HT1080 (cell line): Measurements from ENCODE around the gene ZNF554. TPM values are rescaled to one million over a fixed set of nuclear protein-coding genes. Genes with fewer than 3 reads are reported as not detected.
A peak's percentile ranks its signal among the peaks of the same experiment; 100 is the strongest.

Experiments used
- DNase-seq: peaks from one replicate; pipeline ENCODE4 v3.0.0-alpha.2; 2015; ENCODE audit warnings: low read depth
- polyA plus RNA-seq, 2 experiments: library from polyadenylated mRNA; depleted of rRNA; stranded (reverse); fragments of >200 nt; gene quantifications; 2 replicates each; pipeline ENCODE4 v1.2.3, GENCODE V29; 2015
- total RNA-seq: library from RNA; depleted of rRNA; stranded (reverse); fragments of >200 nt; shearing (Covaris generic); gene quantifications from 2 replicates; pipeline ENCODE4 v1.2.3, GENCODE V29; 2014; rRNA removed

Gene ZNF554
- total RNA-seq: 0.33 and 0.63 TPM in 2 replicates
- 0.42 and 0.54 TPM in 2 replicates for polyA plus RNA-seq (2015; cell fraction: cytosol; rRNA removed)
- polyA plus RNA-seq (2015; cell fraction: nucleus; rRNA removed): 1.2 and 1.4 TPM in 2 replicates

GRCh38 chr19:2819540-2820111 is at the start of gene ZNF554:
Gene ZNF554 (plus strand): TSS chr19:2819868. CDS start chr19:2820072, 204 bp downstream.
- peak; percentile 91 for DNase-seq

DNA sequence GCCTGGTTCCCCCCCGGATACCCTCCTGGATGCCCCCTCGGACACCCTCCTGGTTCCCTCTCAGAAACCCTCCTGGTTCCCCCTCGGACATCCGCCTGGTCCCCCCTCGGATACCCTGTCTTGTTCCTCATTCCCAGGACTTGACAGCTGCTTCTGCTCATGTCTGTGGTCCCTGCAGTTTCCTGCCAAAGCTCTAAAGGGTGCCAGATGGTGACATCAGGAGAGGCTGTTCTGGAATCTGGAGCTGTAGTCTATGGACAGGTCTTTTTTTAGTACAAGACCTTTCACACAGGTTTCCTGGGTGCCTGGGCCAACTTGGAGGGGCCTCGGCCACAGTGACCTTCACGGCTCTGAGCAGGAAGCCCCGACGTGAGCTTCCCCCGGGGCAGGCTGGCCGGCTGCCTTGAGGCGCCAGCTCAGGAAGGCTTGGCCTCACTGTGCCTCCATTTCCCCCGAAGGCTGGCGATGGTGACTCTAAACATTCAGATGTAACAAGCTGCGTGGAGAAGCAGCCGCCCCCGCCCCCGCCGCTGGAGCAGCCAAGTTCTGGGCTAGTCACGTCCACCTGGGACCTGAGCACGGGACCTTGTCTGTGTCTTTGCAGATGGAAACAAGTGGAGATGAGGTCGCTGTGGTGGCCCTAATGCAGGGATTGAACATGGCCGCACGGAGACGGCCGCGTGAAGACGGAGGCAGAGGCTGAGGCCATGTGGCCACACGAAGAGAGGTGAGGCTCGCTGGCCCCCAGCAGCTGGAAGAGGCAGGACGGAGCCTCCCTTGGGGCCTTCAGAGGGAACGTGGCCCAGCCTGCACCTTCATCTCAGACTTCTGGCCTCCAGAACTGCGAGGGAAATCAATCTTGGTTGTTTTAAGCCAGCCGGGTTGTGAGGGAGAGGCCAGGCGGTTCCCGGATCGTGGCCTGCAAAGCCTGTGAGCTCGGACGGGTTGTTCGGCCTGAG is 49.3 kb upstream of the ZNF554 start:
- DNase-seq: no peak

- DNase-seq: no peak
Observed at GRCh38 chr19:2771786-2772674, 47.6 kb upstream of the ZNF554 start.

DNA sequence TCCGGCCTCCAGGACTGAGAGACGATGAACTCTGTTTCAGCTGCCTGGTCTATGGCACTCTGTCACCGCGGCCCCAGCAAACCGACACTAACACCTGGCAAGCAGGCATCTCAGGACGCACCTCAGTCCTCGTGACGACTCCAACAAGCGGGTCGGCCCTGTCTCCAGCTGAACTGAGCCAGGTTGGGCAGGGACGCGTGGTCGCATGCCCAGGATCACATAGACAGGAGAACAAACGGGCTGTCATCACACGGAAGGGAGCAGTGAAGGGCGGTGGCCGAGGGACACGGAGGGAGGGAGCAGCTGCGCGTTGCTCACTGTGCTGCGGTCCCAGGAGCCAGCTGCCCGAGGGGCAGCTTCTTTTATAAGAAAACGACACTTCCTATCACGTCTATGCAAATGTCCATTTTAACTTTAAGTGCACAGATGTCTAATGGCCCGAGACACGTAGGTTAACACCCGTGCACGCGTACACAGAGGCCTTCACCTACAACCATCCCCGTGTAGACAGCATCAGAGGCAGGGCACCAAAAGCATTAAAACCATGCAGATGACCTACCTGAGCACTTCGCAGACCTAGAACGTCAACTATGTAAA is 45.5 kb upstream of the ZNF554 start:
- DNase-seq: no peak

GRCh38 chr19:2774953-2775555 is 44.6 kb upstream of the ZNF554 start:
- no peak for DNase-seq

- no peak for DNase-seq
Observed at GRCh38 chr19:2775556-2776430, 43.9 kb upstream of the ZNF554 start.

GRCh38 chr19:2777952-2778683 is 41.5 kb upstream of the ZNF554 start:
- DNase-seq: no peak

- DNase-seq: no peak
Observed at GRCh38 chr19:2779121-2779740, 40.4 kb upstream of the ZNF554 start.

- DNase-seq: no peak
Observed at GRCh38 chr19:2780284-2780683, 39.4 kb upstream of the ZNF554 start.

- DNase-seq: no peak
Observed at GRCh38 chr19:2782329-2782935, 37.2 kb upstream of the ZNF554 start.

GRCh38 chr19:2782936-2783780 is 36.5 kb upstream of the ZNF554 start, which contains the start of gene SGTA:
Gene SGTA (minus strand): TSS chr19:2783273. CDS start chr19:2769068, 14,205 bp downstream.
- peak; percentile 99 for DNase-seq

- DNase-seq: no peak
Observed at GRCh38 chr19:2783781-2784145, 35.9 kb upstream of the ZNF554 start.

GRCh38 chr19:2785244-2785997 is 34.2 kb upstream of the ZNF554 start, which contains the start of gene THOP1:
Gene THOP1 (plus strand): TSS chr19:2785503. CDS start chr19:2785663, 160 bp downstream.
- DNase-seq: peak; percentile 98

GRCh38 chr19:2787115-2787514 is 32.6 kb upstream of the ZNF554 start:
- no peak for DNase-seq

DNA sequence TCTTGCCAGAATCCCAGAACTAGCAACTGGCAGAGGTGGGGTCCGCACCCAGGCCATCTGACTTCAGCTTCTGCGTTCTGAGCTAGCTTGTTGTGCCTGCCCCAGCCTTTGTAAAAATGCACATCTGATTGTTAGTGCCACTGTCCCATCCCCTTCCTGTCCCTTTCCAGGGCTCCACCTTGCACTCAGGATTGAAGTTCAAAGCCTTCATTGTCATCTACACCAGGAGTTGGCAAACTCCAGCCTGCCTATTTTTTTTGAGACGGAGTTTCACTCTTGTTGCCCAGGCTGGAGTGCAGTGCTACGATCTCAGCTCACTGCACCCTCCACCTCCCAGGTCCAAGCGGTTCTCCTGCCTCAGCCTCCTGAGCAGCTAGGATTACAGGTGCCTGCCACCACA is 31.4 kb upstream of the ZNF554 start:
- no peak for DNase-seq

DNA sequence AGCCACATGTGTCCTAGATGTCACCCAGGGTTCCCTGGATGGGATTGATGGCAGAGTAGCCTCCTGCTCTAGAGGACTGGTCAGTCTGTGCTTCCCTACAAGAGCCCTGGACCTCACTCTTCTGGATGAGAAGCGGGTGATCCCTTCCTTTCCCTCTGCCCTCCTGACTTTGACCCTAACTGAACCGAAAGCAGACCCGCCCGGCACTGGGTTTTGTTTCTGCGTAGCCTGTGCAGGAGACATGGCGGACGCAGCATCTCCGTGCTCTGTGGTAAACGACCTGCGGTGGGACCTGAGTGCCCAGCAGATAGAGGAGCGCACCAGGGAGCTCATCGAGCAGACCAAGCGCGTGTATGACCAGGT is 29.5 kb upstream of the ZNF554 start:
- DNase-seq: no peak
